ENCODE measurements around the gene EPS15. TPM values are rescaled to one million over a fixed set of nuclear protein-coding genes. Genes with fewer than 3 reads are reported as not detected.
A peak's percentile ranks its signal among the peaks of the same experiment; 100 is the strongest.

EPS15 gene
- total and polyA plus RNA-seq, 10 of the 15 experiments (the other 5 are each of a cell fraction or from before 2014, with no cell fraction given): 24.7 to 87.8 (median 56.3) TPM

DNA sequence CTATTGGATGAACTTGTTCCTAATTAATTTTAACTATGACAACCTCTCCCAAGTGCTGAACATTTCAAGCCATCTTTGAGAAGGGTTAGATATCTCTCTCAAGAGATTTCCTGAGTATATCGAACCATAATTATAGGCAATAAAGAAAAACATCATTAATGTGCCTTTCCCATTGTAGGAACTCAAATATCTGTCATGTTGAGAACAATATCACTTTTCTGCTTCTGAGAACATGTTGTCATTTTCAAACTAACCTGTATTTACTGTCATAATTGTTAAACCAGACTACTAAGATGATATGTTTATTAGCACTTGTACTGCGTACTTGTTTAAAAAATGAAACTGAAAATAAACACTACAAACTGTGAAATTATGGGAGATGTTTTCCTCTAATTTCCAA lies 4.3 kb downstream of the EPS15 start:
- peak overlapping the region; percentile 99 for H3K9ac ChIP-seq (ENCODE audit: control insufficient read depth, insufficient read depth, low read length)
- peak overlapping the region; percentile 83 for H3K27ac ChIP-seq (ENCODE audit: control insufficient read depth, insufficient read depth)
- peaks cover 22% of the 10 kb centered on the region for H3K4me1 ChIP-seq (ENCODE audit: control insufficient read depth, insufficient read depth, low read length)
- FAIRE-seq (no peak), DNase-seq (ENCODE audit: low read depth, low spot score) (no peak), ATAC-seq (no peak)
- no TSS peak for BruUV-seq (replicated peaks)
- peak overlapping the region; percentile 95 for H3K4me3 ChIP-seq
- peak overlapping the region; percentile 88 for H3K4me2 ChIP-seq (ENCODE audit: control insufficient read depth, insufficient read depth)
- 2% methylated on average over 2 of the region's 2 CpGs for WGBS (ENCODE audit: insufficient coverage, insufficient replicate concordance, low lambda C conversion rate, missing lambda C conversion rate)
- in situ Hi-C loops (cut with MboI) (no loop called here), intact Hi-C loops (cut with micrococcal nuclease; ENCODE audit: unreplicated experiment) (loop anchor here (2.0 to 10.0 kb wide), 4 partner anchors 14 to 280 kb away; partner anchors contain the start of gene RNF11)
- no peaks in the 10 kb centered on the region for H3K36me3 ChIP-seq (ENCODE audit: control insufficient read depth in 2 of 2, insufficient read depth in 2 of 2, low read length in 1 of 2)
- no peaks in the 10 kb centered on the region for H3K9me3 ChIP-seq (replicated peaks; ENCODE audit: control insufficient read depth, insufficient read depth, low read length)
- CTCF ChIA-PET: interaction anchor here (0.6 to 3.3 kb wide), 2 partner anchors 9 to 12 kb away, joined by 3 to 19 read pairs; no protein-coding TSS in a partner anchor
- POLR2A ChIA-PET: interaction anchor here (5.6 kb wide), 1 partner anchor 11 kb away, joined by 83 read pairs; no protein-coding TSS in a partner anchor
- no peak for TF ChIP-seq TARDBP (IDR thresholded peaks at IDR 0.05; ENCODE audit: borderline replicate concordance)
- TF ChIP-seq NR2F1 (conservative IDR thresholded peaks at IDR 0.05): no peak
- TF ChIP-seq POLR2AphosphoS5 (IDR thresholded peaks at IDR 0.05; ENCODE audit: low read length): no peak
- TF ChIP-seq, protein P1, sequence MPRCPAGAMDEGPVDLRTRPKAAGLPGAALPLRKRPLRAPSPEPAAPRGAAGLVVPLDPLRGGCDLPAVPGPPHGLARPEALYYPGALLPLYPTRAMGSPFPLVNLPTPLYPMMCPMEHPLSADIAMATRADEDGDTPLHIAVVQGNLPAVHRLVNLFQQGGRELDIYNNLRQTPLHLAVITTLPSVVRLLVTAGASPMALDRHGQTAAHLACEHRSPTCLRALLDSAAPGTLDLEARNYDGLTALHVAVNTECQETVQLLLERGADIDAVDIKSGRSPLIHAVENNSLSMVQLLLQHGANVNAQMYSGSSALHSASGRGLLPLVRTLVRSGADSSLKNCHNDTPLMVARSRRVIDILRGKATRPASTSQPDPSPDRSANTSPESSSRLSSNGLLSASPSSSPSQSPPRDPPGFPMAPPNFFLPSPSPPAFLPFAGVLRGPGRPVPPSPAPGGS (IDR thresholded peaks at IDR 0.05; ENCODE audit: borderline replicate concordance, insufficient read depth, low read depth, low read length, poor library complexity, severe bottlenecking): no peak
- TF ChIP-seq ZNF274 (IDR thresholded peaks at IDR 0.05; ENCODE audit: insufficient read depth, insufficient read length): no peak
- no peak for TF ChIP-seq SP1 (IDR thresholded peaks at IDR 0.05; ENCODE audit: low read depth, low read length)
- no peak for TF ChIP-seq CEBPB (IDR thresholded peaks at IDR 0.05; ENCODE audit: borderline replicate concordance in 1 of 2, low read depth in 2 of 2, low read length in 2 of 2)
- no peak for TF ChIP-seq TCF3 (IDR thresholded peaks at IDR 0.05; ENCODE audit: borderline replicate concordance, insufficient read depth, low read depth, low read length)
- no peak for TF ChIP-seq BACH1 (IDR thresholded peaks at IDR 0.05; ENCODE audit: borderline replicate concordance)
- TF ChIP-seq CHD2 (IDR thresholded peaks at IDR 0.05; ENCODE audit: borderline replicate concordance, low read depth, low read length): no peak
- TF ChIP-seq, protein P2, sequence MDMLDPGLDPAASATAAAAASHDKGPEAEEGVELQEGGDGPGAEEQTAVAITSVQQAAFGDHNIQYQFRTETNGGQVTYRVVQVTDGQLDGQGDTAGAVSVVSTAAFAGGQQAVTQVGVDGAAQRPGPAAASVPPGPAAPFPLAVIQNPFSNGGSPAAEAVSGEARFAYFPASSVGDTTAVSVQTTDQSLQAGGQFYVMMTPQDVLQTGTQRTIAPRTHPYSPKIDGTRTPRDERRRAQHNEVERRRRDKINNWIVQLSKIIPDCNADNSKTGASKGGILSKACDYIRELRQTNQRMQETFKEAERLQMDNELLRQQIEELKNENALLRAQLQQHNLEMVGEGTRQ (IDR thresholded peaks at IDR 0.05; ENCODE audit: borderline replicate concordance, low read depth, low read length): no peak
- TF ChIP-seq SUPT20H (IDR thresholded peaks at IDR 0.05; ENCODE audit: borderline replicate concordance, control insufficient read depth, low read depth, low read length): no peak
- H2AFZ ChIP-seq (ENCODE audit: control insufficient read depth, low read depth, low read length): peak overlapping the region; percentile 31
- RAD21 ChIA-PET (ENCODE audit: unreplicated experiment): interaction anchor here (1.2 to 6.0 kb wide), 6 partner anchors 11 to 218 kb away, joined by 3 to 111 read pairs (median 7); no protein-coding TSS in a partner anchor
- H3K27me3 ChIP-seq (replicated peaks in 1 of 2; ENCODE audit: control insufficient read depth in 2 of 2, insufficient read depth in 2 of 2, low read length in 1 of 2): no peaks in the 10 kb centered on the region
- H3K79me2 ChIP-seq (ENCODE audit: control insufficient read depth, insufficient read depth, low read length): peaks cover 93% of the 10 kb centered on the region
- SMC1A ChIA-PET (ENCODE audit: uncharacterized antibody, unreplicated experiment): interaction anchor here (1.3 to 7.2 kb wide), 6 partner anchors 10 to 92 kb away, joined by 3 to 147 read pairs (median 17); no protein-coding TSS in a partner anchor
- no peaks in the 10 kb centered on the region for H4K20me1 ChIP-seq (ENCODE audit: control insufficient read depth, insufficient read depth)
